HG03460 (cell line): ENCODE data around the gene KIF1A.
"Not testable (repeated sequence)": the region's sequence is repeated elsewhere in the genome, so short reads cannot be mapped to it uniquely, and the experiment has no call there.

ENCODE experiments used
- ATAC-seq: cut with Tn5 transposase; IDR thresholded peaks from one replicate; pipeline ENCODE4 v1.9.1; 2021; ENCODE audit not compliant: unreplicated experiment

The KIF1A gene

GRCh38 chr2:240687741-240688552, 132.1 kb downstream of the KIF1A start:
- ATAC-seq: no peak

GRCh38 chr2:240687045-240687740, 132.8 kb downstream of the KIF1A start:
- no peak for ATAC-seq

- ATAC-seq: no peak
Observed at GRCh38 chr2:240686460-240686859, 133.6 kb downstream of the KIF1A start.

- ATAC-seq: no peak
Observed at GRCh38 chr2:240685771-240686371, 134.1 kb downstream of the KIF1A start.

- ATAC-seq: not testable (repeated sequence)
Observed at GRCh38 chr2:240683980-240684728, 135.9 kb downstream of the KIF1A start.

- not testable (repeated sequence) for ATAC-seq
Observed at GRCh38 chr2:240683329-240683979, 136.6 kb downstream of the KIF1A start.

- ATAC-seq: not testable (repeated sequence)
Observed at GRCh38 chr2:240682431-240683224, 137.4 kb downstream of the KIF1A start, which contains the start of gene AQP12B. Gene AQP12B (minus strand): TSS chr2:240682885. CDS start chr2:240682837, 48 bp downstream.

- not testable (repeated sequence) for ATAC-seq
Observed at GRCh38 chr2:240680185-240680584, 139.8 kb downstream of the KIF1A start.

GRCh38 chr2:240678909-240679308, 141.1 kb downstream of the KIF1A start:
- ATAC-seq: not testable (repeated sequence)

GRCh38 chr2:240678043-240678442, 142.0 kb downstream of the KIF1A start:
- ATAC-seq: not testable (repeated sequence)

- not testable (repeated sequence) for ATAC-seq
Observed at GRCh38 chr2:240675345-240675744, 144.7 kb downstream of the KIF1A start.

- ATAC-seq: not testable (repeated sequence)
Observed at GRCh38 chr2:240674461-240675184, 145.4 kb downstream of the KIF1A start.

- no peak for ATAC-seq
Observed at GRCh38 chr2:240672701-240673190, 147.3 kb downstream of the KIF1A start.

- no peak for ATAC-seq
Observed at GRCh38 chr2:240672076-240672700, 147.8 kb downstream of the KIF1A start.

- no peak for ATAC-seq
Observed at GRCh38 chr2:240670950-240671349, 149.1 kb downstream of the KIF1A start.

- ATAC-seq: no peak
Observed at GRCh38 chr2:240670402-240670801, 149.6 kb downstream of the KIF1A start.

GRCh38 chr2:240664622-240665021, 155.4 kb downstream of the KIF1A start:
- no peak for ATAC-seq
